ENCODE results near the gene ABCG1.

The ABCG1 gene

GRCh38 chr21:42252325-42252654 lies 33.4 kb downstream of the ABCG1 start:
- no peak for TF ChIP-seq CTCF (conservative IDR thresholded peaks at IDR 0.05; ENCODE audit: low read depth, low read length)
- DNase-seq (ENCODE audit: low read depth) = no peak
- H3K4me3 ChIP-seq (ENCODE audit: low read depth, low read length) = no peak overlapping the region

- DNase-seq (ENCODE audit: low read depth) = no peak
- no peak overlapping the region for H3K4me3 ChIP-seq (ENCODE audit: low read depth, low read length)
- TF ChIP-seq CTCF (conservative IDR thresholded peaks at IDR 0.05; ENCODE audit: low read depth, low read length) = no peak
Observed at GRCh38 chr21:42252778-42253340, 33.9 kb downstream of the ABCG1 start.

- DNase-seq (ENCODE audit: low read depth) = no peak
- H3K4me3 ChIP-seq (ENCODE audit: low read depth, low read length) = no peak overlapping the region
- no peak for TF ChIP-seq CTCF (conservative IDR thresholded peaks at IDR 0.05; ENCODE audit: low read depth, low read length)
Observed at GRCh38 chr21:42253466-42253865, 34.5 kb downstream of the ABCG1 start.

- no peak overlapping the region for H3K4me3 ChIP-seq (ENCODE audit: low read depth, low read length)
- no peak for DNase-seq (ENCODE audit: low read depth)
- TF ChIP-seq CTCF (conservative IDR thresholded peaks at IDR 0.05; ENCODE audit: low read depth, low read length) = no peak
Observed at GRCh38 chr21:42254083-42254482, 35.1 kb downstream of the ABCG1 start.

GRCh38 chr21:42254651-42255601 lies 36.0 kb downstream of the ABCG1 start:
- H3K4me3 ChIP-seq (ENCODE audit: low read depth, low read length) = no peak overlapping the region
- TF ChIP-seq CTCF (conservative IDR thresholded peaks at IDR 0.05; ENCODE audit: low read depth, low read length) = no peak
- DNase-seq (ENCODE audit: low read depth) = no peak

- peak; percentile 4 for TF ChIP-seq CTCF (conservative IDR thresholded peaks at IDR 0.05; ENCODE audit: low read depth, low read length)
- DNase-seq (ENCODE audit: low read depth) = no peak
- H3K4me3 ChIP-seq (ENCODE audit: low read depth, low read length) = no peak overlapping the region
Observed at GRCh38 chr21:42255825-42256224, 36.9 kb downstream of the ABCG1 start.

- TF ChIP-seq CTCF (conservative IDR thresholded peaks at IDR 0.05; ENCODE audit: low read depth, low read length) = no peak
- H3K4me3 ChIP-seq (ENCODE audit: low read depth, low read length) = no peak overlapping the region
- DNase-seq (ENCODE audit: low read depth) = no peak
Observed at GRCh38 chr21:42256316-42256715, 37.4 kb downstream of the ABCG1 start.

Data from choroid plexus epithelial cell (primary cell).